OCI-LY3 (cell line): ENCODE measurements around the gene FOXB2.

Experiments
- EZH2phosphoT487 ChIP-seq: fragments of 200-600 bp; shearing (Covaris generic); IDR thresholded peaks from 2 replicates; pipeline ENCODE4 v1.6.1; 2018; ENCODE audit warnings: antibody characterized with exemption, mixed run types, low read depth
- TF ChIP-seq, protein P1 (sequence below): fragments of 200-600, 300-600 bp; sonication (generic); IDR thresholded peaks from 2 replicates; pipeline ENCODE4 v1.5.1; 2014; ENCODE audit warnings: antibody characterized with exemption, low read length, low read depth

DNA sequence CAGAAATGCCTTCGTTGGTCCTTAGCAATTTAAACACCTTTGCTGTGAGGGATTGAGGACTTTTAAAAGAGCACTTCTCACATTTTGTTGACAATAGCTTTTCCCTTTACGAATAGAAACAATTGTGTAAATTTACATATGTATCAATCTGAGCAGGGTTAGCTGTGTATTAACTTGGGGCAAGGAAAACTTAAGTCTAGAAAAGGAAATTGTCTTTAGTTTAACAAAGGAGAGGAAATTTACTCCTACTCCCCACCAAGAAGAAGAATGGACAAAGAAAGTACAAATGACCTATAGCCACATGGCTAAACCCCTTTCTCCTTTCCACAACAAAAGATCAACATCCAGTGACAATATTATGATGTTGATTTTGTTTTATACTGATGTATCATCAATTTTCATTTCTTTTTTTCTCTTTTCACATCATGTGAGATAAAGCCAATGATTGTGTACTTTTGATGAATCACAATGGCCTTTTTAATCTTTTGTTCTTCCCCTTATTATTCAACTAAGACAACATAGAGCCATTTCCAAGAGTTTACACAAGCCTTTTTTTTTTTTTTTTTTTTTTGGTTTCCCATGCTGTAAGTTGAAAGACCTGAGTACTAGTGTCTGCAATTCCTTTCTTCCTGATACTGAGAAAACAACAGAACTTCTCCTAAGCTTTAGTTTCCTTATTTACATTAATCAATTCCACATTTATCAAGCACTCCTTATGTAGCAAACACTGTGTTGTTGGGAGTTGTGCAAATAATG lies 19.0 kb downstream of the FOXB2 start:
- TF ChIP-seq, protein P1, sequence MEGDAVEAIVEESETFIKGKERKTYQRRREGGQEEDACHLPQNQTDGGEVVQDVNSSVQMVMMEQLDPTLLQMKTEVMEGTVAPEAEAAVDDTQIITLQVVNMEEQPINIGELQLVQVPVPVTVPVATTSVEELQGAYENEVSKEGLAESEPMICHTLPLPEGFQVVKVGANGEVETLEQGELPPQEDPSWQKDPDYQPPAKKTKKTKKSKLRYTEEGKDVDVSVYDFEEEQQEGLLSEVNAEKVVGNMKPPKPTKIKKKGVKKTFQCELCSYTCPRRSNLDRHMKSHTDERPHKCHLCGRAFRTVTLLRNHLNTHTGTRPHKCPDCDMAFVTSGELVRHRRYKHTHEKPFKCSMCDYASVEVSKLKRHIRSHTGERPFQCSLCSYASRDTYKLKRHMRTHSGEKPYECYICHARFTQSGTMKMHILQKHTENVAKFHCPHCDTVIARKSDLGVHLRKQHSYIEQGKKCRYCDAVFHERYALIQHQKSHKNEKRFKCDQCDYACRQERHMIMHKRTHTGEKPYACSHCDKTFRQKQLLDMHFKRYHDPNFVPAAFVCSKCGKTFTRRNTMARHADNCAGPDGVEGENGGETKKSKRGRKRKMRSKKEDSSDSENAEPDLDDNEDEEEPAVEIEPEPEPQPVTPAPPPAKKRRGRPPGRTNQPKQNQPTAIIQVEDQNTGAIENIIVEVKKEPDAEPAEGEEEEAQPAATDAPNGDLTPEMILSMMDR, result no peak
- TF ChIP-seq EZH2phosphoT487, result no peak
